NCI-H524 (cell line): ENCODE results near the gene GRN.
"Not testable (repeated sequence)": the region's sequence is repeated elsewhere in the genome, so short reads cannot be mapped to it uniquely, and the experiment has no call there.

Source experiments
- DNase-seq, 2 experiments: peaks; one replicate each; lab custom pipeline; 2025; lab: John Stamatoyannopoulos, UW

GRN gene

DNA sequence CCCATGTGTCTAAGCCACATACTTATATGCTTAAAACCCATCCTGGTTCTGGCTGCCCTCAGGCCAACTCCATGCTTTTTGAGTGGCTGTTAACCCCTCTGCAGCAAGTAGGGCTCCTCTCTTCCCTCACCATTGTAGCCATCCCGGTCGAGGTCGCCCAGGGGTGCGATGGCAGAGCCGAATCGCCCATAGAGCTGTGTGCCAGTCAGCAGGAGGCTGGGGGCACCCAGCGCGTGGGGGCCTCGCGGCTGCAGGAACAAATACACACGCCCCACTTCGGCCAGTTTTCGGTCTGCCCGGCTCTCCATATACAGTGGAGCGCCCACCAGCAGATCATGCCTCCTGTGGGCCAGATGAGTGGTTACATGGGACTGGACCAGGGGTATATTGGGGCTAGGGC, 38.3 kb downstream of the GRN start:
- no peak for DNase-seq

DNA sequence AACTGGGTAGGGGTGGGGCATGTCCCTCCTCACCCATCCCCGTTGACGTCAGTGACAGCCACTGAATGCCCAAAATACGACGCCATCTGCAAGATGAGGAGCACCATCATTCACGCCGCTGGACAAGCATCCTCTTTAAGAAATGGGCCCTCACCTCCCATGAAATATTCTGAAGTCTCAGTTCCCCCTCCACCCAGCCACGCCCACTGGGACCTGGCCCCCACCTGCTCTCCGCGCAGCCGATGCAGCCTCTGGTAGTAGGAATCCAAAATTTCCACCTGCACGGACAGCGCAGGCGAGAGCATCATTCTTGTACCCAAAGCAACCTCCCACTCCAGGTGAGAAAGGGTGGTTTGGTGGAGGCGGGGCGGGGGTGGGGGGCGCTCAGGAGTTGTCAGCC, 38.8 kb downstream of the GRN start:
- DNase-seq = no peak

DNA sequence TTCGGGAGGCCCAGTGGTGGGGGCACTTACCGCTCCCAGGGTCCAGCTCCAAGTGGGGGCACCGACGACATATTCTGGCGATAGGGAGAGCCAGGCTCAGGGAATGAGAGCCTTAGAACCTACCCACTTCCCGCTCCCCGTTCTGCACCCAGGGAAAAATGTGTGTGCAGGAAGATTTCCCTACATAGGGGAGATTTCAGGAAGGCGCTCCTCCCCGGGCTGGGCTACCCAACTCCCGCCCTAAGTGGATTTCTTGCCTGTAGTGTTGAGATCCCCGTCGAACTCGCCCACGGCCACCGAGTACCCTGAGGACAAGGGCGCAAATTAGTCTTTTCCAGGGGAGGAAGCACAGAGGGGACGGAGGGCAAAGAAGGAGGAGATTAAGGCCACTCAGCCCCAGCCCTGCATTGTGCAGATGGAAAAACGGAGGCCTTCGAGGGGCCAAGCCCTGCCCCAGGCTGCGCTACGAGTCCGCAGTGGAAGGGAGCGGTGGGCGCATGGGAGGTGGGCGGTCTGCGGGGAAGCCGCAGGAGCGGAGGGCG, 39.2 kb downstream of the GRN start:
- DNase-seq = no peak

DNA sequence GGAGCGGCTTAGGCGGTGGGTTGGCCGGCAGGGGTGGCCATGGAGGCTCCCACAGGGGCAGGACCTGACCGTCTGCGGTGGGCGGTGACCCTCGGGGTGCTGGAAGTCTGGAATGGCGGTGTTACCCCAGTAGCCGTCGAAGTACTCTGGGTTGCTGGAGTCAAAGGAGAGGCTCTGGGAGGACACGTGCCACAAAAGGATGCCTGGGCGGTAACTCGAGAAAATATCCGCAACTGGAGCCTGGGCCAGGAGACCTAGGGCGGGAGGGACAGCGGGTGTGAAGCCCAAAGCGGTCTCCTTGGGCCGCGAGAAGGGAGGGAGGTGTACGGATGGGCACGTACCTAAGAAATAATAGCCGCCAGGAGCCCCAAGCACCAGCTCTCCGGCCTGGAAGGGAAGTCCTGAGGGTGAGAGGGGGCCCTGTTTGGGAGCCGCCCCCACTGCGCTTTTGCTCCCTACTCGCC, 39.8 kb downstream of the GRN start:
- peak in 1 of 2 experiments; percentile 43 for DNase-seq

DNA sequence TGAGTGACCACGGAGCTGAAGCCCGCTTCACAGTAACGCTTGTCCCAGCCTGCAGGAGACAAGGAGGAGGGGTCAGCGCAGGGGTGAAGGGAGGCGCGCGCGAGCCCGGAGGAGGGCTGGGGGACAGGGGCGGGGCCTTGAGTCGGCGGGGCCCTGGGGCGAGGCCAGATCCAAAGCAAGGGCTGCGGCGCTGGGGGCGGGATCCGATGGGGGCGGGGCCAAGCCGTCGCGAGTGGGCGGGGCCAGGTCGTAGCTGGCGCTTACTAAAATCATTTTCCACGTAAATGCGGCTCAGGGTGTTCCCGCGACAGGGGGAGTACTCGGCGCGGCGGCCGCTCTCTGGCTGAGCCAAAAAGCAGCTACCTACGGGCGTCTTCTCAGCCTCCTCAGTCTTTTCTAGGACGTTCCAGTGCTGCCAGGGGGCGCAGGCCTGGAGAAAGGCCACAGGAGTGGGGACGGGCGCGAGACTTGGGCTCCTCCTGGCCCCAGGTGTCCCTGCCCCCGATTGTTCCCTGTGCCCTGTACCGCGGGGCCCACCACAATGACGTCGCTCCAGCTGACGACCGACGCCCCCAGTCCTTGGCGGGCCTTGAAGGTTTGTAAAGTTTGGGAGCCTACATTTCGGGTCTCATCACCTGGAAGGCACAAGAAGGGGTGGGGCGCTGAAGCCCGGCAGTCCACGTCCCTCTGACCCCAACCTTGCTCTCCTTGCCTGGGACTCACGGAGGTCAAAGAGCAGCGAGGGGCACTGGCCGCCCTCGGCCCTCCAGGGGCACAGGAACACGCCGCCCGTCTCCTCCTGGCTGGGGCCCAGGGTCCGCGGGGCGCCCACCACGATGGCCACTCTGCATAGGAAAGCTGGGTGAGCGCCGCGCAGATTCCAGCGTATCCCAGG, 40.4 kb downstream of the GRN start:
- DNase-seq = peak; percentile 53 to 81

DNA sequence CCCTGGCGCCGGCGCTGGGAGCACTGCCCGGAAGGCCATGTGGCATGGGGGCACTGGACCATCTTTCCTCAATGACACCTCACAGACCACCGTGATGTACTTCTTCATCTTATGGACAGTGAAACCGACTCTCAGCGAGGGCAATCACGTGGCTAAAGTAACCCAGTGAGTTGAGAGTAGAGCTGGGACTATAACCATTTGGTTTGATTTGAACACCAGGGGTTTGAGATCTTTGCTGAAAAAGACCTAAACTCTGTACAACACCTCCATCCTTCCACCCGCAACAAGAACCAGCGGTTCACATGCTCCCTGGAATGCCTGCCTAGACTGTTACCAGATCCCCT, 41.1 kb downstream of the GRN start:
- peak; percentile 21 to 53 for DNase-seq

DNA sequence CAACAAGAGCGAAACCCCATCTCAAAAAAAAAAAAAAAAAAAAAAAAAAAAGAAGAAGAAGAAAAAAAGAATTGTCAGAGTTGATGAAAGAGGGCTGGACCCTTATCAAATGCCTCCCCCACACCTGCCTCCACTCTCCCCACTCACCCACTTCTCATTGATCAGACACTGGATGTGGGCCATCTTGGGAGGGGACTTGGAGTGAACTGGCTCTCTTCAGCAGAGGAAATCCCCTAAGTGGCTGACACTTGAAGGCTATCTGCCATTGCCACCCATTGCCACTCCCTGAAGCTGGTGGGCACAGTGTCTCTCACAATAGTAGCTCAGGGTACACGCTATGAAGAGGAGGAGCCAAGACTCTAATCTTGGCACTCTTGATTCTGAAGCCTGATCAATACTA, 42.7 kb downstream of the GRN start:
- no peak for DNase-seq

DNA sequence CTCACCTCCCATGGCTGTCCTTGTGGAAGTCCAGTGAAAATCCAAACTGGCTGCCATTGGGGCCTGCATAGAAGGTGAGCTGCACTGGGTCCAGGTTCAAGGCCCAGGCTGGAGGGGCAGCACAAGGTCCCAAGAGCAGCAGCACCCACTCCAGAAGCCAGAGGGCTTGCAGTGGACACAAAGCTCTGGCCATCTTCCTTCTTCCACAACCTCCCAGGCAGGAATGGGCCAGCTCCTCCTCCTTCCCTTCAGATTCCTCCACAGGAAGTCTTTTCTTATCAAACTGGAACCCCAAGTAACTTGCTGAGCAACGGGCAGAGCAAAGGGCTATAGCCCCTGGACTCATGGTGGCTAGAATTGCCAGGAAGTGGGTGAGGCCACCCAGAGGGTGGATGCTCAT, 44.2 kb downstream of the GRN start, which contains the start of gene ITGA2B:
Gene ITGA2B, minus strand, starts transcription at position 369 of the 400 bp plus-strand sequence. Its CDS starts 176 bp downstream, at position 193.
- no peak for DNase-seq

DNA sequence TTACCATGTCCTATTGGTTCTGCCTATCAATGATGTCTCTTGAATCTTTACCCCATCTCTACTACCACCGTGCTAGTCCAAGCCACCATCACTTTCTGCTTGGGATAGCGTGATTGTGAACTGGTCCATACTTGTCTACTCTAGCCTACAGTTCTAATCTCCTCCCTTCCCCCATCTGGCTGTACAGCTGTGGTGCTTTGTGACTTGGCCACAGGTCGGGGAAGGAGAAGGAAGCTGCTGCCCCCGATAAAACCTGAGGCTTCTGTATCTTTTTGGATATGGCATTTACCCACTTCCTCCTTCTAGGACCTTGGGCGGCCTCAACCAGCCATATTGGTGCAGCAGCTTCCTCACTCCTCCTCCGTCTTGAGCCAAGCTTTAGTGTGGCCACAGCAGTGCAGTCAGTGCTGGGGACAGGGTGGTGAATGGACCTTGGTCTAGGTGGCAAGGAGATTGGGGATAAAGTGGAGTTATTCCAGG, 44.7 kb downstream of the GRN start:
- DNase-seq = no peak

DNA sequence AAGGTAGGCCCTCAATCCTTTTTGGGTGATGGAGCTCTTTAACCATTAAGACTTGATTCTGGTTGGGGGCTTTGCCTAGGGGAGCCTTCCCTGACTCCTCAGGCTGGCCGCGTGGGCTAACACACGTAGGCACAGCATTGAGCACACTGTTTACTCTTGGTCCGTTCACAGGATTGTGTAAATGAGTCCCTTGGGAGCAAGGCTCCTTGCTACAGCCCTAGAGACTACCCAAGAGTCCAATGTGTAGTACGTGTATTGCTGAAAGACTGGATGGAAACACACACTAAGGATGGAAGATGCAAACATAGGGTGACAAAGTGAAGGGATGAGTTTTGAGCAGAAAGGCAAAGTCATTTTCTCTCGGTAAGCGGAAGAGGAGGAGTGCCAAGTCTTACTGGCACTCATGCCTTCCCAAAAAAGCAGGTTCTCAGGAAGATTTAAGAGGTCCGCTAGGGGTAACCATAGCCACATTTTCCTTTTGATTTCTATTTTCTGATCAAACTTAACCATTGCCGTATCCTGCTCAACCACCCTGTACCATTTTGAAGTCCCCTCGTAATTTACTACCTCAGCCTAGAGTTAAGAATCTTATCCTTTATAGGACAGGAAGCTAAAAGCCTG, 45.3 kb downstream of the GRN start:
- DNase-seq = no peak

DNA sequence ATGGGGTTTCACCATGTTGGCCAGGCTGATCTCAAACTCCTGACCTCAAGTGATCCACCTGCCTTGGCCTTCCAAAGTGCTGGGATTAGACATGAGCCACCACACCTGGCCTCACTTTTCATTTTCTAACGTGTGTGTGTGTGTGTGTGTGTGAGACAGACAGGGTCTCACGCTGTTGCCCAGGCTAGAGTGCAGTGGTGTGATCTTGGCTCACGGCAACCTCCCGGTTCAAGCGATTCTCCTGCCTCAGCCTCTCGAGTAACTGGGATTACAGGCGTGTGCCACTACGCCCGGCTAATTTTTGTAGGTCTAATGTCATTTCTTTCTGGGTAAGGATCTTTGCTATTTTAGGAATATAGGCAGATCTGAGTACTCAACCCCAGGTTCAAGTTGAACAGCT, 49.0 kb downstream of the GRN start:
- not testable (repeated sequence) for DNase-seq

DNA sequence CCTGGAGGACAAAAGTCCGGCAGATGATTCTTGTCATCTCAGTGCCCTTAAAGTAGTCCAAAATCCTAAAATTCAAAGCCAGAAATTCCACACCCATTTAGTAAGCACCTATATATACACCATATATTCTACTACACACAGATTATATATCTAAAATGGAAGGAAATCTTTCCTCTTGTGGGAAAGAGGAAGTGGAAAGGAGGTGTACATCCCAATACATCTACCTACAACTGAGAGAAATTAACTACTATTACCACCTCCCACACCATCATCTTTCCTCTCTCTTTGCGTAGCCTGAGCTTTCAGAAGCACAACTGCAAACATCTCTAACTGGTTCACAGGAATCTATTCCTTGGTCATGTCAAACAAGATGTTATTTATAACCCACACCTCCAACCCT, 49.7 kb downstream of the GRN start:
- DNase-seq = no peak

DNA sequence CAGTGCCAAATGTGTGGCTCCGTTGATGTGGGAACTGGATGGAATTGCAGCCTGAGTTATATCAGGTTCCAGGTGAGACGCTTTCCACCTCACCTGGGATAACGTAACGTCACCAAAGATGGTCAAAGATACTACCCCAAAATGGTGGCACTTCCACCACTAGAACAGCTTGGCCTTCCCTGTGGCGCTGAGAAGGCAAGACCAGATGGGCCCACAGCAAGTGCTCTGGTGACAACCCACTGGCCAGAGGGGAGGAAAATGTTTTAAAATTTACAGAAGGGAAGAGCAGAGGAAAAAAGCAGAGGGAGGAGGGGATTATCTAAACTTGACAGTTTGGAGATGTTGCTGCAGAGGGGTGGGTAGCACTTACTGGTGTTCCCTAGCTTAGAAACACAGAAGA, 51.8 kb downstream of the GRN start:
- DNase-seq = no peak

DNA sequence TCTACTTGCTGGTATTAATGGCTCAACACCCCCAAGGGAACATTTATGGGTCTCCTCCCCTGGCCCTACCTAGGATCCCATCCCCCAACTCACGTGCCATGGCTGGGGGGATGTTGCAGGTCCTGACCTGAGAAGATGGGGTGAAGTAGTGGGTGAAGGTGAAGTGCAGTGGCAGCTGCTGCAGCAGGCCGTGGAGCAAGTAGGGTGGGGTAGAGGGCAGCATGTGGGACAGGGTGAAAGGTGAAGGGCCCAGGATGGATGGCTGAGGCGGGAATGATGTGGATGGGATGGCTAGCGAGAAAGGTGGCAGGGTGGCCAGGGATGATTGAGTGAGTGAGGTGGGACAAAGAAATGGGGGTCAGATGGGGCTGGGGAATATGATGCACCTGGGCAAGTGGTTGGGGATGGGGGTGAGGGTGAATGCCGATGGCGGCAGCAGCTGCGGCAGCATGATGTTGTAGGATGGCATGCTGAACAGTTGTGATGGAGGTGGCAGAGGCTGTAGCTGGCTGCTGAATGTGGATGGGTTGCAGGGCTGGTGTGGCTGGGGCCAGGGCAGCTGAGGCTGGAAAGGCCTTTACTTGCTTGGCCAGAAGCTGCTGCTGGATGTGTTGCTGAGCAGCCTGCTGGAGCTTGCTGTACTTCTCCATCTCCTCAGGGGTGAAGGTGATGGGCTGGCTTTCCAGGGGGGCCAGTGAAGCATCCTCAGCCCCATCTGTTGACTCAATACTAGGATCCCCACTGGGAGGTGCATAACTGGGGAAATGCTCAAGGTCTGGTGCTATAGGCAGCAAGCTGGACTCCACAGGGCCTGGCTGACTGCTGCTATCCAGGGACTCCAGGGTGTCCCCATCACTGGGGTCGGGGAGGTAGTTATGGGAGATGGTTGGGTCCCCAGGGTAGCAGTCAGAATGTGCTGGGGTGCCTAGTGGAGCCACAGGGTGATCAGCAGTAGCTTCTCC, 52.7 kb downstream of the GRN start:
- DNase-seq = no peak

DNA sequence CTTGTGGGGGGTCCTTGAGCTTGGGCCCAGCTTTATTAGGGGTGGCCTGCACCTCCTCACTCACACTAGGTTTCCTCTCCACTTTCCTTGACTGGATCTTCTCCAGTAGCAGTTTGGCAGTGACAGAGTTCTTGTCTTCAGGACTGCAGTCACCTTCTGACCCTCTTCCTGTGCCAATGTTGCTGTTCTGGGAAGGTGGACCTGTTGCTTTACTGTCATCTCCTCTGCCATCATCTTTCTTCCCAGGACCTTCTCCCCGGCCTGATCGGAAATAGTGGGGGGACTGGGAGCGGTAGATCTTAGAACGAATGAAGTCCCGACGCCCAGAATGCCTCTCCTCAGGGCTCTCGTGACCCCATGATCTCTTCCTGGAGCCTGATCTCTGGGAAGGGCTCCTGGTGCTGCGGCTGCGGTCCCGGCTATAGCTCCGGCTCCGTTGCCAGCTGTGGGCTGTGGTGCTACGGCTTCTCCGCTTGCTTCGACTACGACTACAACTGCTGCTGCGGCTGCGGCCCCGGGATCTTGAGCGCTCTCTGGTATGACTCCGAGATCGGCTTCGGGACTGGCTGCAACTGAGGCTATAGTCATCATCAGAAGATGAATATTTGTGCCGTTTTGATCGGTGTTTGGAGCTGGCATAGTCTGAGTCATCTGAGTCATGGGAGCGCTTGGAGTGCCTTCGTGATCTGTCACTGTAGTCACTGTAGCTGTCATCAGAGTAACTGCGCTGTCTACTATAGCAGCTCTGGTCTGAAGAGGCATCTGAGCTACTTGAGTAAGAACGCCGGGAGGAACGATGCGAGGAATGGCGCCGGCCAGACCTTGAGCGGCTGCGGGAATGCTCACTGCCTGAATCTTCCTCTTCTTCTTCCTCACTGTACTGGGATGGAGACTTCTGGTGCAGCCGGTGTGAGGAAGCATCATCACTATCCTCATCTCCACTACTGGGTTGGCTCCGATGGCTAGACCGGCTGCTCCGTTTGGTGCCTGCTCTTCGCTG, 53.9 kb downstream of the GRN start:
- DNase-seq = no peak

DNA sequence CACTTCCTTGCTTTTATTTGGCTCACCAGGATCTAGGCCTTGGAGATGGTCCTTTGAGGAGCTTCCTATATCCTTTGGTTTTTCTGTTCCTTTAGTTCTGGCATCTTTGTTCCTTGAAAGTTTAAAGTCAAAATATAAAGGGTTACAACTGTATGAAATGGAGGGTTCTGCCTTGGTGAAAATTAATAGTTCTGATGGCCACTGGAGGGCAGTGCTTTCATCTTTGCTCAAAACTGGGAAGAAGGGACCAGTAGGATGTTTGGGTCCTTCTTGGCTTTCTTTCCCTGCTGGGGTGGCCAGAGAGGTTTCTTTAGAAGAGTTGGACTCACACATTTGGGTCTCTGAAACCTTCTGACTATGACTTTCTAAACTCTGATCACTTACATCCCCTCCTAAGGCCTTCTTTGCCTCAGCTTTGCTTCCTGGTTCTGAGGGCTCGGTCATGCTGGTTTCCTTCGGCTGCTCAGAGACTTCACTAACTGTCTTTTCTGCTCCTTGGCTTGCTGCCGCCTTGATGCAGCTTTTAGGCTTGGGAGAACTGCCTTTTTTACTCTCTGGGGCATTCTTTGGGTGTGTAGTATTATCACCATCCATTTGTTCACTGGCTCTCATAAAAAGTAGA, 55.2 kb downstream of the GRN start:
- peak in 1 of 2 experiments; percentile 16 for DNase-seq
